ENCODE measurements around the gene HEPACAM. TPM values are rescaled to one million over a fixed set of nuclear protein-coding genes. Genes with fewer than 3 reads are reported as not detected.

HEPACAM gene
- total and polyA plus RNA-seq, 7 experiments from 2014 or later = not detected

DNA sequence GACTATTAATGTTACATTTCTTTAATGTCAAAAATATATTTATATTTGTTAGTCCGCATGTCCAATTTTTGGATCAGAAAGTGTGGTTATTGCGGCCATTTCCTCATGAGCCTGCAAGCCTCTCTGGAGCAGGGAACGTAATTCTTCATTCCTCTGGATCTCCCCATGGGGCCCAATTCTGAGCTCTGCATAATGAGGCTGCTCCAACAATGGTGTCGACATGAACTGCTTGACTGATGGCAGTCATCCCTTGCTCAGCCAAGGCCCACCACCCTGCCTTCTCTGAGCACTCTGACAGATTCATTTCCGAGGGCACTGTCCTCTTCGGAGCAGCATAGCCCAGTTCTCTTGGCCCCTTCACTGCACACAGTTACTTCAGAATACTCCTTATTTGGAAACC is 3.1 kb upstream of the HEPACAM start:
- H3K36me3 Mint-ChIP-seq = no peaks in the 10 kb centered on the region
- CTCF ChIA-PET = interaction anchor here (0.5 to 0.7 kb wide), 2 partner anchors 11 to 316 kb away, joined by 3 read pairs; partner anchors contain the start of gene TBRG1
- H3K4me3 ChIP-seq (ENCODE audit: low read length) = no peak overlapping the region

DNA sequence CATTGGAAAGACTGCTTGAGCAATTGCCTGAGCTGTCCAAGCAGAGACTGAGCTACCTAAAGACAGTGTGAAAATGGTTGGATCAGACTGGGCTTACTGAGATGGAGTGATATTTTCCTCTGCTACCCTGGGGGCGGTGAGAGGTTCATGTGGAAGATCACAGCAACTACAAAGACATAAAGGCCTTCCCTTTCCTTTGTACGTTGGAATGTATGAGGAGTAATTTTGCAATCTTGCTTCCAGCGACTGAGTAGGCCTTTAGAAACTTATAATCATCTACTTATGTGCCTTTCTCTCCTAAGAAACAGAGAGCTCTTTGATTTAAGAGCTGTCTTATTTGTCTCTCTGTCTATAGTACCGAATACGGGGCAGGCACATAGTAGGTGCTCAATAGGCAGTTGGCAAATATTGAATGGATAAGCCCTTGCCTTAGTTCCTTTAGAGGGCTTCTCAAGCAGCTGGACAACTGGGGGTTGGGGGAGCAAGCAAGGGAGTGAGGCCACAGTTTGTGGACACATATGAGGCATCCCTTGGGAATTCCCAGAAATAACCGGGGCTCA is 2.4 kb upstream of the HEPACAM start:
- Histone ChIP-seq H3K27ac (ENCODE audit: low read depth, low read length) (no peak overlapping the region), H3K27me3 (ENCODE audit: control insufficient read depth in 2 of 2, insufficient read depth in 2 of 2, low read length in 2 of 2) (no peaks in the 10 kb centered on the region), H3K4me3 (ENCODE audit: low read length) (no peak overlapping the region), H3K4me1 (ENCODE audit: control insufficient read depth in 2 of 2, insufficient read depth in 2 of 2, low read length in 2 of 2) (peaks cover 2 to 9% of the 10 kb centered on the region in 2 donors), H3K9me3 (ENCODE audit: control insufficient read depth in 2 of 3, low read length in 3 of 3) (no peaks in the 10 kb centered on the region), H3K36me3 (ENCODE audit: control insufficient read depth in 2 of 3, insufficient read depth in 3 of 3, low read length in 3 of 3) (no peaks in the 10 kb centered on the region)
- no peak overlapping the region for H3K4me3 Mint-ChIP-seq
- H3K9me3 Mint-ChIP-seq = no peaks in the 10 kb centered on the region
- no peak overlapping the region for H3K27ac Mint-ChIP-seq
- no peak for DNase-seq
- CTCF ChIA-PET = interaction anchor here (0.5 to 0.7 kb wide), 2 partner anchors 14 to 316 kb away, joined by 3 read pairs; partner anchors contain the start of gene TBRG1
- POLR2A ChIA-PET = interaction anchor here (1.5 kb wide), 1 partner anchor 15 kb away, joined by 4 read pairs; the partner anchor contains the start of gene CCDC15
- H3K36me3 Mint-ChIP-seq = no peaks in the 10 kb centered on the region
- H3K27me3 Mint-ChIP-seq = peaks cover 0 to 13% (median 0%) of the 10 kb centered on the region in 5 donors
- peaks cover 0 to 18% (median 10%) of the 10 kb centered on the region in 7 donors for H3K4me1 Mint-ChIP-seq
- no peak for ATAC-seq
- intact Hi-C loops (cut with micrococcal nuclease) = no loop called here

More for the DNA sequence above, 3.1 kb upstream of the HEPACAM start:
- Histone ChIP-seq H3K9me3 (ENCODE audit: control insufficient read depth in 2 of 3, low read length in 3 of 3) (no peaks in the 10 kb centered on the region), H3K4me1 (ENCODE audit: control insufficient read depth in 2 of 2, insufficient read depth in 2 of 2, low read length in 2 of 2) (peaks cover 6 to 16% of the 10 kb centered on the region in 2 donors), H3K27ac (ENCODE audit: low read depth, low read length) (no peak overlapping the region), H3K27me3 (ENCODE audit: control insufficient read depth in 2 of 2, insufficient read depth in 2 of 2, low read length in 2 of 2) (no peaks in the 10 kb centered on the region), H3K36me3 (ENCODE audit: control insufficient read depth in 2 of 3, insufficient read depth in 3 of 3, low read length in 3 of 3) (no peaks in the 10 kb centered on the region)
- Mint-ChIP-seq H3K27ac (no peak overlapping the region), H3K27me3 (peaks cover 0 to 13% (median 0%) of the 10 kb centered on the region in 5 donors), H3K4me3 (no peak overlapping the region), H3K4me1 (peaks cover 4 to 25% (median 17%) of the 10 kb centered on the region in 7 donors), H3K9me3 (no peaks in the 10 kb centered on the region)
- POLR2A ChIA-PET = interaction anchor here (0.6 to 1.5 kb wide), 2 partner anchors 12 to 15 kb away, joined by 3 to 4 read pairs; partner anchors contain the start of gene CCDC15
- no peak for DNase-seq
- intact Hi-C loops (cut with micrococcal nuclease) = no loop called here
- no peak for ATAC-seq

GRCh38 chr11:124937336-124937935 is 1.6 kb upstream of the HEPACAM start:
- Mint-ChIP-seq H3K27me3 (peaks cover 0 to 13% (median 0%) of the 10 kb centered on the region in 5 donors), H3K9me3 (no peaks in the 10 kb centered on the region), H3K36me3 (no peaks in the 10 kb centered on the region), H3K4me1 (peaks cover 0 to 11% (median 2%) of the 10 kb centered on the region in 7 donors), H3K27ac (no peak overlapping the region), H3K4me3 (no peak overlapping the region)
- no peak for ATAC-seq
- Histone ChIP-seq H3K36me3 (ENCODE audit: control insufficient read depth in 2 of 3, insufficient read depth in 3 of 3, low read length in 3 of 3) (no peaks in the 10 kb centered on the region), H3K9me3 (ENCODE audit: control insufficient read depth in 2 of 3, low read length in 3 of 3) (no peaks in the 10 kb centered on the region), H3K4me1 (ENCODE audit: control insufficient read depth in 2 of 2, insufficient read depth in 2 of 2, low read length in 2 of 2) (peaks cover 0 to under 1% of the 10 kb centered on the region in 2 donors), H3K27me3 (ENCODE audit: control insufficient read depth in 2 of 2, insufficient read depth in 2 of 2, low read length in 2 of 2) (no peaks in the 10 kb centered on the region), H3K4me3 (ENCODE audit: low read length) (no peak overlapping the region), H3K27ac (ENCODE audit: low read depth, low read length) (no peak overlapping the region)
- POLR2A ChIA-PET = interaction anchor here (1.5 kb wide), 1 partner anchor 16 kb away, joined by 4 read pairs; the partner anchor contains the start of gene CCDC15
- intact Hi-C loops (cut with micrococcal nuclease) = no loop called here
- CTCF ChIA-PET = no interaction called here
- no peak for DNase-seq

DNA sequence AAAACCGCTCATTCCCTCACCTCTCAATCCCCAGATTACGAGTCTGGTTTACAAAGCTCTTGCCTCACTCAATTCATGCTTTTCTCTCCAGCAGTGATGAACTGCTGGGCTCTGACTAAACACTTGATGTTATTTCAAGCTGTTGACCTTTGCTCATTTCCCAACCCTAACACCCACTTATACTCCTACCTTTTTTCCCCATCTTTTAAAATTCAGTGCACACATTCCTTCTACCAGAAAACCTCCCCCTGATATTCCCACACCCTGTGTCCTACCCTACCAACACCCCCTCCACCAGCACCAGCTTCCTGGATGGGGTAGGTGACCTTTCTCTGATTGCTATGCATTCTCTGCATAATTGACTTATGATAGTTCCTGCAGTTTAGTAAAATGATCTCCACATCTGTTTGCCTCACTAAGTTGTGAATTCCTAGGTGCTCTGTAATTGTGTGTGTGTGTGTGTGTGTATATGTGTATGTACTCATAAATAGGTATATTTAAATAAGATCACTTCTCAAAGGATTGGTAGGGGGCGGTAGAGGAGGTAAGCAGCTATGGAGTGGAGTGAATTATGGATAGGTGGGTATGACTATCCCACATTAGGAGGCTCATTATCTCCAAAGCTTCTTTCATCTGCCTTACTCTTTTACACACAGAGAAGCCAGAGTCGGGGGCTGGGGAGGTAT is 842 bp downstream of the HEPACAM start:
- DNase-seq (no peak), ATAC-seq (no peak)
- intact Hi-C loops (cut with micrococcal nuclease) = no loop called here
- Histone ChIP-seq H3K27ac (ENCODE audit: low read depth, low read length) (no peak overlapping the region), H3K4me1 (ENCODE audit: control insufficient read depth in 2 of 2, insufficient read depth in 2 of 2, low read length in 2 of 2) (peaks cover 0 to 5% of the 10 kb centered on the region in 2 donors), H3K4me3 (ENCODE audit: low read length) (no peak overlapping the region), H3K9me3 (ENCODE audit: control insufficient read depth in 2 of 3, low read length in 3 of 3) (no peaks in the 10 kb centered on the region), H3K27me3 (ENCODE audit: control insufficient read depth in 2 of 2, insufficient read depth in 2 of 2, low read length in 2 of 2) (no peaks in the 10 kb centered on the region), H3K36me3 (ENCODE audit: control insufficient read depth in 2 of 3, insufficient read depth in 3 of 3, low read length in 3 of 3) (no peaks in the 10 kb centered on the region)
- Mint-ChIP-seq H3K27ac (no peak overlapping the region), H3K4me1 (peaks cover 4 to 14% (median 11%) of the 10 kb centered on the region in 7 donors), H3K36me3 (no peaks in the 10 kb centered on the region), H3K9me3 (no peaks in the 10 kb centered on the region), H3K27me3 (peaks cover 0 to 13% (median 0%) of the 10 kb centered on the region in 5 donors), H3K4me3 (no peak overlapping the region)
- CTCF ChIA-PET = interaction anchor here (1.4 kb wide), 1 partner anchor 9 kb away, joined by 4 read pairs; no protein-coding TSS in a partner anchor
- POLR2A ChIA-PET = interaction anchor here (1.3 to 2.1 kb wide), 3 partner anchors 9 to 18 kb away, joined by 5 to 9 read pairs (median 6); partner anchors contain the start of gene CCDC15

DNA sequence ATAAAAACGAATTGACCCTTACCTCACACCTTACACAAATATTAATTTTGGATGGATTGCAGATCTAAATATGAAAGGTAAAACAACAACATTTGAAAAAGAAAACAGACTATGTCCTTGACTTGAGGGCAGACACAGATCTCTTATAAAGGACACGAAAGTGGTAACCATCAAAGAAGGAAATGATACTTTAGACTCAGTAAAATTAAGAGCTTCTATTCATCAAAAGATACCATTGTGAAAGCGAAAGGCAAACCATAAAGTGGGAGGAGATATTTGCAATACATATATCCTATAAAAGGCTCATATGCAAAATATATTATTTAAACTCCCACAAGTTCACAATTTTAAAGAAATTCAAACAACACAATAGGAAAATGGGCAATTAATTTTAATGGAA is 5.0 kb downstream of the HEPACAM start:
- CTCF ChIA-PET = no interaction called here
- H3K27me3 ChIP-seq (ENCODE audit: control insufficient read depth in 2 of 2, insufficient read depth in 2 of 2, low read length in 2 of 2) = no peaks in the 10 kb centered on the region
- Mint-ChIP-seq H3K4me1 (peaks cover 4 to 18% (median 13%) of the 10 kb centered on the region in 7 donors), H3K27me3 (peaks cover 0 to 2% (median 0%) of the 10 kb centered on the region in 5 donors), H3K36me3 (no peaks in the 10 kb centered on the region), H3K4me3 (peak overlapping the region in 1 of 10 donors; percentile 19), H3K27ac (peak overlapping the region; percentile 23 to 82 (median 76)), H3K9me3 (no peaks in the 10 kb centered on the region)
- POLR2A ChIA-PET = interaction anchor here (1.5 kb wide), 1 partner anchor 13 kb away, joined by 4 read pairs; no protein-coding TSS in a partner anchor
- intact Hi-C loops (cut with micrococcal nuclease) = no loop called here
- H3K36me3 ChIP-seq (ENCODE audit: control insufficient read depth in 2 of 3, insufficient read depth in 3 of 3, low read length in 3 of 3) = no peaks in the 10 kb centered on the region
- no peaks in the 10 kb centered on the region for H3K9me3 ChIP-seq (ENCODE audit: control insufficient read depth in 2 of 3, low read length in 3 of 3)
- H3K4me3 ChIP-seq (ENCODE audit: low read length) = no peak overlapping the region
- H3K4me1 ChIP-seq (ENCODE audit: control insufficient read depth in 2 of 2, insufficient read depth in 2 of 2, low read length in 2 of 2) = peaks cover 0 to 5% of the 10 kb centered on the region in 2 donors
- ATAC-seq = peak; percentile 31
- H3K27ac ChIP-seq (ENCODE audit: low read depth, low read length) = no peak overlapping the region
- DNase-seq = peak in 1 of 9 donors; percentile 13

- Mint-ChIP-seq H3K4me3 (no peak overlapping the region), H3K36me3 (no peaks in the 10 kb centered on the region), H3K27me3 (no peaks in the 10 kb centered on the region), H3K4me1 (peaks cover 4 to 27% (median 19%) of the 10 kb centered on the region in 7 donors), H3K27ac (no peak overlapping the region), H3K9me3 (no peaks in the 10 kb centered on the region)
- ChIA-PET POLR2A (interaction anchor here (1.5 to 2.3 kb wide), 3 partner anchors 14 to 21 kb away, joined by 4 to 6 read pairs (median 4); no protein-coding TSS in a partner anchor), CTCF (no interaction called here)
- Histone ChIP-seq H3K4me3 (ENCODE audit: low read length) (no peak overlapping the region), H3K36me3 (ENCODE audit: control insufficient read depth in 2 of 3, insufficient read depth in 3 of 3, low read length in 3 of 3) (no peaks in the 10 kb centered on the region), H3K9me3 (ENCODE audit: control insufficient read depth in 2 of 3, low read length in 3 of 3) (no peaks in the 10 kb centered on the region), H3K27me3 (ENCODE audit: control insufficient read depth in 2 of 2, insufficient read depth in 2 of 2, low read length in 2 of 2) (no peaks in the 10 kb centered on the region), H3K27ac (ENCODE audit: low read depth, low read length) (no peak overlapping the region), H3K4me1 (ENCODE audit: control insufficient read depth in 2 of 2, insufficient read depth in 2 of 2, low read length in 2 of 2) (peaks cover 0 to 5% of the 10 kb centered on the region in 2 donors)
- no peak for ATAC-seq
- no peak for DNase-seq
- intact Hi-C loops (cut with micrococcal nuclease) = no loop called here
Measured at GRCh38 chr11:124928942-124929665, 6.7 kb downstream of the HEPACAM start.

All from naive thymus-derived CD4-positive, alpha-beta T cell (primary cell).